Smooth muscle cell of the brain vasculature (primary cell): ENCODE measurements around the gene ASS1.

ENCODE experiments used
- DNase-seq: peaks from one replicate; pipeline ENCODE4 v3.0.0-alpha.2; 2012; ENCODE audit warnings: low read depth, low spot score

Gene ASS1

DNA sequence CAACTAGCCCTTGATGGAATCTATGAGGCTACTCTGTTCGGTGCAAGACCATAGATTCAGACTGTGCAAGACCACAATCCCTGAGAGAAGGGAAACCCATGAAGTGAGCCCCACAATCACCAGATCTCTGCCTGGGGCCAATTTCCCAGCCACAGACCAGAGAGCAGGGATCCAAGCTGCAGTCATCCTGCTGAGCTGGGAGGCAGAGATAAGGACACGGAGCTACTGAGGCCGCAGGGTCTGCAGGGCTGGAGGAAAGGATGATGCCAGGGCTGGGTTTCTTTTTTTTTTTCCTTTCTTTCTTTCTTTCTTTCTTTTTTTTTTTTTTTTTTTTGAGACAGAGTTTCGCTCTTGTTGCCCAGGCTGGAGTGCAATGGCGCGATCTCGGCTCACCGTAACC is 86.9 kb downstream of the ASS1 start:
- no peak for DNase-seq

- DNase-seq: no peak
Measured at GRCh38 chr9:130532426-130533080, 87.8 kb downstream of the ASS1 start.

- no peak for DNase-seq
Measured at GRCh38 chr9:130535818-130536521, 91.2 kb downstream of the ASS1 start.

DNA sequence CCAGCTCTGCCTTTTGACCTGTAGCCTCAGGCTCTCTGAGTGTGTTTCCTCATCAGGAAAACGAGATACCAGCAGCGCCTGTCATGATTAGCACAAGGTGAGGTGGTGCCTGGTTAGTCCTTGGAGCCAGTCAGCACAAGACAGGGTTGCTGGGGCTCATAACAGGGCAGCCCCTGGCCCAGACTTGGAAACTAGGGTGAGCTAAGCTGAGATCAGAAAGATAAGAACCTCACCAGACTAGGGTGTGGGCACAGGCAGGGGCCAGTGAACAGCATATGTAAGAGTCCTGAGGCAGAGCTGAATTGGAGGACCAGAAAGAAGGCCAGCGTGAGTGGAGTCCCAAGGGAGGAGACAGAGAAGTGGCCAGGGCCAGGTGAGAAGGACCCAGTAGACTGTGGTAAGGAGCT is 91.9 kb downstream of the ASS1 start:
- no peak for DNase-seq

DNA sequence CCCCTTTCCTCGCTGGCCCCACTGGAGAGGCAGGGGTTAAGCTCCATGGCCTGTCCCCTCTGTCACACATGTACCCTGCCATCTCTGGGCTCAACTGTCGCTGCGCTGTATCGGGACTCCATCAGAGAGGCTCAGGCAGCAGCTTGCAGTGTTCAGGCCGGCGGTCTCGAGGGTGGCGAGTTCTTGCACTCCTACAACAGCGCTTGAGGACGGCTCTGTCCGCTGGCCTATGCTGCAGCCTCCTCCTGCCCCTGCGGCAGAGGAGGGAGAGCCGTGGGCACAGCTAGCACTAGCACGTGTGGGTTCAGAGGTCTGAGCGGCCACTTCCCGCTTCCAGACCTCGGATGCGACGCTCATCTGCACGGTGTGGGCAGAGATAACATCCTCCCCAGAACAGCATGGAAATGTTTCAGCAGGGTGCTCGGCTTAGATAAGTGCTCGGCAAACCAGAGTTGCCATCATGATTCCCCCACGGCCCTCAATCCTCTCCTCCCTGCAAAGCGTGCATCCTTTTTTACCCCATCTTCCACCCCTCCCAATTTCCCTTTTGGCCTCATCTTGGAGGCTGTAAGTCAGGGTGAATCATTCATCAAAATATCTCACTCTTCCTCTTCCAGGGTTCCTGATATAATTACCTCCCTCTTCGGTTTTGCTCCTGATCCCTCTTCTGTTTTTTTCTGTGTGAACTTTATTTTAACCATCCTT is 92.7 kb downstream of the ASS1 start:
- DNase-seq: no peak

GRCh38 chr9:130539420-130540223 is 94.9 kb downstream of the ASS1 start:
- peak; percentile 12 for DNase-seq

DNA sequence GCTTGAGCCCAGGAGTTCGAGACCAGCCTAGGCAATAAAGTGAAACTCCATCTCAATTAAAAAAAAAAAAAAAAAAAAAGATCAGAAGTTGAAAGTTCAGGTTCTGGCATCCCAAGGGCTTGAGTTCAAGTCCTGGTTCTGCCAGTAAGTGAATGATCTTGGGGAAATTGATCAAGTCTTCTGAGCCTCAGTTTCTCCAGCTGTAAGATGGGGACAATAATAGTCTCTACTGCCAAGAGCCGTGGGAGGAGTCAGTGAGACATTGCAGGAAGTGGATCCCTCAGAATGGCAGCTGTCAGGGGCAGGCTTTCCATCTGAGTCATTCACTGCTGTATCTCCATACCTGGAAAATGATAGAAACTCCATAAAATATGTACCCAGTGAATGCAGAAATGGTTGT is 96.8 kb downstream of the ASS1 start:
- DNase-seq: no peak

DNA sequence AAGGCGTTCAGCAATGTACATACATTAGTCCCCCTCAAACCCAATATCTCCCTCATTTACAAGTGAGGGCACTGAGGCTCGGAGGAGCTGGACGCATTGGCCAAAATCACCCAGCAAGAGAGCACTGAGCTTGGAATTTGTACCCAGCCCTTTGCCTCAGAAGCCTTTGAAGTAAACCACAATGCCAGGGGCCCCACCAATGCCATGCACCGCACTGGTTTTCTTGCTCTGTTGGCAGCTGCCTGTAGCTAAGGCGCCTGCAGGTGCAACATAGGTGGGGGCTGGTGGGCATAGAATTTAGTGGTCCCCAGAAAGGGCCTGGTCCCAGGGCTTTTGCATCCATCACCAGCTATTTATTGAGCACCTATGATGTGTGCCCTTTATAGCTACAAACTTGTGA is 97.3 kb downstream of the ASS1 start:
- DNase-seq: no peak

GRCh38 chr9:130542457-130543228 is 97.9 kb downstream of the ASS1 start:
- no peak for DNase-seq

GRCh38 chr9:130543368-130543767 is 98.6 kb downstream of the ASS1 start:
- no peak for DNase-seq

- DNase-seq: no peak
Measured at GRCh38 chr9:130543859-130544258, 99.1 kb downstream of the ASS1 start.

DNA sequence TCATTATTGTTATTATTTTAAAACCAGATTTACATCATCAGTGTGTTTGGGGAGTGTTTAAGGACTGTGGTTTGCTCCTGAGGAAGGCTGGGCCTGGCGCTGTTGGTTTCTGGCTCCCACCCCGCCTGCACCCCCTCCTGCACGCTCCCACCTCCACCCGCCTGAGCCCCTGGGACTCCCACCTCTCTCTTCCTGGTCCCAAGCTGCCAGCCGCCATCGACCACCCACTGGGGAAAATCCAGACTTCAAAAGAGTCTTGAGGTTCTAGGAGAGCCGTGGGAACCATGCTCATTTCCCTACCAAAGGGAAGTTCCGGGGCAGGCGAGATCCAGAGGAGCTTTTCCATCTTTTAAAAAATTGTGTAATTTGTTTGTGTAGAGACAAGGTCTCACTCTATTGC is 99.6 kb downstream of the ASS1 start:
- no peak for DNase-seq

- no peak for DNase-seq
Measured at GRCh38 chr9:130548103-130548502, 103.3 kb downstream of the ASS1 start.

GRCh38 chr9:130549093-130549735 is 104.5 kb downstream of the ASS1 start:
- DNase-seq: no peak
